NCI-H2029 (cell line): ENCODE data around the gene CEBPE.

Source experiments
- DNase-seq: peaks from one replicate; lab custom pipeline; 2025; lab: John Stamatoyannopoulos, UW

Gene CEBPE

DNA sequence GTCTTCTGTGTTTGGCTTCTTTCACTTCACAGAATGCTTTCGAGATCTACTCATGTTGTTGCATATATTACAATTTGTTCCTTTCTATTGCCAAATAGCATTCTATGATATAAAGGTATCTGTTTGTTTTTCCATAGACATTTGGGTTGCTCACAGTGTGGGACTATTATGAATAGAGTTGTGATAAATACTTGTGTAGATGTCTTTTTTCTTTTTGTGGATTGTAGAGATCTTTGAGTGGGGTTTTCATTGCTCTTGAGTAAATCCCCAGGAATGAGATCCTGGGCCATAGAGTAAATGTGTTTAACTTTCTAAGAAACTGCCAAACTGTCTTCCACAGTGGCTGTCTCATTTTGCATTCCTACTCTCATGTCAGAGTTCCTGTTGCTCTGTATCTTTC is 24.9 kb upstream of the CEBPE start:
- no peak for DNase-seq

GRCh38 chr14:23142826-23143225 is 23.8 kb upstream of the CEBPE start:
- no peak for DNase-seq

DNA sequence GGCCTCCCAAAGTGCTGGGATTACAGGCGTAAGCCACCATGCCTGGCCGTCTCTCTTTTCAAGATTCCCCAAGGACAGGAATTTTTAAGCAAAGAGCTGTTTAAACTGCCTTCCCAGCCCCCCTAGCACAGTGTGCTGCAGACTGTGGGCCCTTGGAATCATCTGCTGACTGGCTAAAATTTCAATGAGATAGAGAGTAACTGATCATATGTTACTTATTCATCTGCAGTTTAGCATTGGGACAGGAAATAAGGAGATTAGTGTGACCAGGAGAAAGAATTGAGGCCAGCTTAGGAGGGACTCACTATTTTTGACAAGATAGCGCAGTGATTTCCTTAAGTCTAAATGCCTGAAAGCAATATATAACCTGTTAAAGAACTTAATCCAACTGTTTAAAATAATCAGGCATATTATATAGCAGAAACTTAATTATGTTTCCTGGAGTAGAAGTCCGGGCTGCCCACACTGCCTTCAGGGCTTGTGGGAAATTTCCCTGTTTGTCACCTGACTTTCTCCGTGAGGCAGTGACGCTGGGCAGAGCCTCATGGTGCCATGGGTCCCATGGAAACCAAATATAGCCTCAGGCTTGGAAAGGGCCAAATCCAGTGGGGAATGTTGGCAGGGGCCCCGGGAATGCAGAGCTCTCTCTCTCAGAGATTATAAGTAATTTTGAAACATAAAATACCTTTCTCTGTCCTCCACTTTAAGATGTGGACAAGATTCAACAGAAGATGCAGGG is 22.8 kb upstream of the CEBPE start:
- peak; percentile 85 for DNase-seq

DNA sequence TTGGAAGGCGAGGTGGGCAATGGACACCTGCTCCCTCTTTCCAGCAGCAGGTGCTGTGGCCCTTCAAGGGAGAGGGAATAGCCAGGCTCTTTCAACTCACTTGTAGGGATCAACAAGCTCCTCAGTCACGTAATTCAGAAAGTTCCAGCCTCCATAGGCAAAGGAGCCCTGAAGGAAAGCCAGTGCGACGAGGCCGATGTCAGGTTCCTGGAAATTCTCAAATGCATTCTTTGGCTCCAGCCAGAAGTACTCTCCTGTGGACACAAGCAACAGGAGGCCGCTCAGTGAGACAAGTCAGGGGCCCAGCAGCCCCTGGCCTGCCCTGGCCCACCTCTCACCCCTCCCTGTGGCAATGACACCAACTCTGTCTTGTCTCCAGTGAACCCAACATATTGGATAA is 21.3 kb upstream of the CEBPE start:
- DNase-seq = no peak

DNA sequence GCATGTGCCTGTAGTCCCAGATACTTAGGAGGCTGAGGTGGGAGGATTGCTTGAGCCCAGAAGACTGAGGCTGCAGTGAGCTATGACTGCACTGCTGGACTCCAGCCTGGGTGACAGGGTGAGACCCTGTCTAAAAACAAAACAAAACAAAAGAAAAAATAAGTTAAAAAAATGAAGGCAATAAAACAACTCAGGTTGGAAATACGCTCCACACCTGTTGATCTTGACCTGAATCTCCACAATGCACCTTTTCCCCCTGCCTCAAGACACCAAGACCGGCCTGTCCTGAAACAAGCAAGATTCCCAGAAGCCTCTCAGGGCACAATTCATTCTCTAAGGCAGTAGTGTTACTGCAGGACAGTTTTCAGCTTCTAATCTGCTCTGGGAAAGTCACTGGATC is 20.8 kb upstream of the CEBPE start:
- DNase-seq = no peak

- DNase-seq = no peak
Observed at GRCh38 chr14:23137813-23138535, 18.9 kb upstream of the CEBPE start.

DNA sequence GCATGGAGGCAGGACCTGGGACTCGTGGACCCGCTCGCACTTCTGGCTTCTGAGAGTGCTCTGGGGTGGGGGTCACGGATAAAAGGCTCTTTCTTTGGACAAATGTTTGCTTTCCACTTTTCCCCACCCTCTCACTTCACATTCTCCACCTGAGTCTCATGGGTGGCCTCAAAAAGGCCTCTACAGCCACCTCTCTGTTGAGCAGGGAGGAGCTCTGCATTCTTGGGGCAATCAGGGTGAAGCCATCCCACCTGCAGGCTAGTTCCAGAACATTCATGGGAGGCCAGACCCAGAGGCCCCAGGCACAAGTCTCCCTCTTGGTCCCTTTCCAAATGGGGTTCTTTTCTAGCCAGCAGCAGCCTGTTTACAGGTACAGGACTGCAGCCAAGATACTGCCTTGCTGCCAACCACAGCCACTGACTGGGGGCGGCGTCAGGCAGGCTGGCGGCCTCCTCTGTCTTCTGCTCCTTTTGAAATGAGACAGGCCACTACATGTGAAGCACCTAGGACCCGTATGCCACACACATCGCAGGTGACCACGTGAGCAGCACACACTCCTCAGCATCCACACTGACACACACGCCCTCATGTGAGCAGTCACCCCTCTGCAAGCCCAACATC is 18.2 kb upstream of the CEBPE start:
- peak; percentile 87 for DNase-seq

- no peak for DNase-seq
Observed at GRCh38 chr14:23136566-23137133, 17.6 kb upstream of the CEBPE start.

DNA sequence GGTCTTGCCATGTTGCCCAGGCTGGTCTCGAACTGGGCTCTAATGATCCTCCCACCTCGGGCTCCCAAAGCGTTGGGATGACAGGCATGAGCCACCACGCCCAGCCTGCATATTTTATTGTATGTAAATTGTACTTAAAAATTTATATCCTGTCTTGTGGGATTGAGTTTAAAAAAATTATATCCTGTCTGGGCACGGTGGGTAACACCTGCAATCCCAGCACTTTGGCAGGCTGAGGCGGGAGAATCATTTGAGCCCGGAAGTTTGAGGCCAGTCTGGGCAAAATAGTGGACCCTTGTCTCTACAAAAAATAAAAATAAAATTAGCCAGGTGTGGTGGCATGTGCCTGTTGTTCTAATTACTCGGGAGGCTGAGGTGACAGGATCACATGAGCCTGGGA is 13.9 kb upstream of the CEBPE start:
- no peak for DNase-seq

GRCh38 chr14:23131482-23131881 is 12.4 kb upstream of the CEBPE start:
- DNase-seq = no peak

GRCh38 chr14:23130871-23131270 is 11.8 kb upstream of the CEBPE start:
- no peak for DNase-seq

GRCh38 chr14:23129759-23130316 is 10.8 kb upstream of the CEBPE start:
- DNase-seq = no peak

- DNase-seq = no peak
Observed at GRCh38 chr14:23128969-23129758, 10.1 kb upstream of the CEBPE start.

DNA sequence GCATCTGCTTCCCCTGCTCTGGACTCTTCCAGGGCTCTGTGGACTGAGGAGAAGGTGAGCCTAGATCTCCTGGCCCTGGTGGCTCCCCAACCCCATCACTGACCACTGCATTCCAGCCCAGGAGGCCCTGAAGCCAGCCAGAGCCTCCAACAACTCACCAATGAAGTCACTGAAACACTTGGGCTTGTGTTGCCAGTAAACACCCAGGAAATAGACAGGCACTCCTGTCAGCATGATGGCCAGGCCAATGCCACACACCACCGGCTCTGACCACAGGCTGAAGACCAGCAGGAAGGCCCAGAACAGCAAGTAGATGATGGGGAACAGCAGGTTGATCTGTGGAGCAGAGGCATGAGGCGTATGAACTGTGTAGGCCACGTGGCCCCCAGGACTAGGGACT is 8.8 kb upstream of the CEBPE start:
- DNase-seq = no peak

- DNase-seq = no peak
Observed at GRCh38 chr14:23126548-23127278, 7.7 kb upstream of the CEBPE start.

- no peak for DNase-seq
Observed at GRCh38 chr14:23125933-23126524, 7.0 kb upstream of the CEBPE start.

- no peak for DNase-seq
Observed at GRCh38 chr14:23125011-23125410, 6.0 kb upstream of the CEBPE start.

GRCh38 chr14:23124337-23124954 is 5.4 kb upstream of the CEBPE start:
- DNase-seq = no peak

- DNase-seq = peak; percentile 99
Observed at GRCh38 chr14:23123419-23123818, 4.4 kb upstream of the CEBPE start.

DNA sequence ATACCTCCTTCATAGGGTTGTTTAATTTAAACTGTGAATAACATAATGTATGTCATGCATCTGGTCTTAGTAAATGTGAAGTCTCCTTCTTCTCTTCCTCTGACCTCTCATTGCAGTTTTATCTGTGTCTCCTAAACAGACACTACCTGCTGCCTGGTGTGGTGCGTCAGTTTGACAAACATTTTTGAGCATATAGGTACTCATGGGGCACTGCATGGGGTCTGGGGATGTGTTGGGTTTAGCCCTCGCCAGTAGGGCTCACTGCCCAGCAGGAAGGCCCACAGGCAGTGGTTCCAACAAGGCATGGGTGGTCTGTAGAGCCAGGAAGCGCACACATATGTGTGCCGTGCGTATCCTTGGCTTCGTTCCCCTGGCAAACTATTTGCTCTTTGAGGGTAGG is 3.0 kb upstream of the CEBPE start:
- no peak for DNase-seq
